Left renal cortex interstitium (tissue), 4 donors: ENCODE measurements around the gene SSNA1. TPM values are rescaled to one million over a fixed set of nuclear protein-coding genes. Genes with fewer than 3 reads are reported as not detected.

ENCODE experiments used
- DNase-seq, 4 donors: peaks; one replicate each; pipeline ENCODE4 v3.0.0-alpha.2; 2013; ENCODE audit warnings: low read depth in 4 of 4, low spot score in 2 of 4, missing footprints in 1 of 4
- polyA plus RNA-seq, 4 donors: library from polyadenylated mRNA; unstranded; fragments of 120-200 nt; gene quantifications; one replicate each; pipeline ENCODE4 v1.2.1, GENCODE V29; 2013; ENCODE audit not compliant: insufficient read length in 4 of 4

SSNA1 gene
- polyA plus RNA-seq, 4 donors, result 44.5 to 78.1 (median 56.9) TPM

DNA sequence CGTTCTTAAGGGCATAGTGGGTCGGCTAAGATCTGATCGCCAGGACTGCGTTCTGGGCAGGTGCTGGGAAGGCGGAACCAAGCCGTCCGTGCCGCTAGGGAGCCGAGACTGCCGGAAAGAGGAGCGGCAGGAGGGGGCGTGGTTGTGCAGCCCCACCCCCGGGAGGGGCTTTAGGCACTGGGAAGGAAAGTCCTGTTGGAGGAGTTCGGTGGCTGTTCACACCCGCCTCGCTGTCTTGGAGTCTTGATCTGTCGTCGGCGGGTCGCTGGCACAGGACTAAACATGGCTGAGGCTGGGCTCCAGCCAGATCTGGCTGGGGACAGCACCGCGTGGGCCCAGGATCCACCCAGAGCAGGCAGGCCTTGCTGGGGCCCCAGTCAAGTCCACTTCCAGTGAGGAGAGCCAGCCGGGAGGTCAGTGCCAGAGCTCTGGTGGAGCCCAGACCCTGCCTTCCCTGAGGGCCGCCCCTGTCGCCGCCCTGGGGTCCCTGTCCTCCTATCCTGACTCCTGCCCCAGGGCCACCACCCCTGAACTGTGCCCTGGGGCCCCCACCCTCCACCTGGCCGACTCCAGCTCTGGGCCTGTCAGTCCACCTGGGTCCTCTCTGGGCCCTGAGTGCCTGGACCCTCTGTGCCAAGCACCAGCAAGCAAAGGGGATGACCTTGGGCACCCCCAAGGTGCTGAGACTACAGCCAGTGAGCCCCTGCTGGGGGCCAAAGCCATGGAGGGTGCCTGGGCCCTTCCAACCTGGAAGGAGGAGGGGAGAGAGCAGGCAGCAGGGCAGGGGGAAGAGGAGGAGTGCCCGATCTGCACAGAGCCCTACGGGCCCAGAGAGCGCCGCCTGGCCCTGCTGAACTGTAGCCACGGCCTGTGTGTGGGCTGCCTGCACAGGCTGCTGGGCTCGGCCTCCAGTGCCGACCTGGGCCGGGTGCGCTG lies 29.1 kb downstream of the SSNA1 start:
- no peak for DNase-seq

GRCh38 chr9:137218212-137218753 lies 29.8 kb downstream of the SSNA1 start:
- DNase-seq, result no peak

DNA sequence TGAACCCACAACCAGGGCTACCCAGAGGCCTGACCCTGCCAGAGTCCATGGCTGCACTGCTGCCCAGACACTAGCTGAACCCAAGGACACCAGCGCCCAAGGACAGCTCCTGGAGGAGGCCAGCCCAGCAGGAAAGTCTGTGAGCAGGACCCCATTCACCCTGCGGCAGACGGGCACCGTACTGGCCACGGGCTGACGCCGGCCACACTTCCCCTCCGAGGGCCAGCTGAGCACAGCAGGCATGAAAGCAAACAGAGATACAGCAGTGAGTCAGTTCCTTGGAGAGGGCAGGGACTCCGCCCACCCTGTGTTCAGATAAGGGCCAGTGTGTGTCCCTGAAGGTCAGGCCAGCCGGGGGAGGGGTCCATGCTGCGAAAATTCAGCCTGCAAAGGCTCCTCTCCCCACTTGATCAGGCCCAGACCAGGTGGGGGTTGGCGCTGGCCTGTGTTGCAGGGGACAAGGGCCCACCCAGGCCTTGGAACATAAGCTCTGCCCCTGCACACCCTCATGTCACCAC lies 30.3 kb downstream of the SSNA1 start:
- no peak for DNase-seq

- DNase-seq, result no peak
Measured at GRCh38 chr9:137219757-137220316, 31.4 kb downstream of the SSNA1 start.

DNA sequence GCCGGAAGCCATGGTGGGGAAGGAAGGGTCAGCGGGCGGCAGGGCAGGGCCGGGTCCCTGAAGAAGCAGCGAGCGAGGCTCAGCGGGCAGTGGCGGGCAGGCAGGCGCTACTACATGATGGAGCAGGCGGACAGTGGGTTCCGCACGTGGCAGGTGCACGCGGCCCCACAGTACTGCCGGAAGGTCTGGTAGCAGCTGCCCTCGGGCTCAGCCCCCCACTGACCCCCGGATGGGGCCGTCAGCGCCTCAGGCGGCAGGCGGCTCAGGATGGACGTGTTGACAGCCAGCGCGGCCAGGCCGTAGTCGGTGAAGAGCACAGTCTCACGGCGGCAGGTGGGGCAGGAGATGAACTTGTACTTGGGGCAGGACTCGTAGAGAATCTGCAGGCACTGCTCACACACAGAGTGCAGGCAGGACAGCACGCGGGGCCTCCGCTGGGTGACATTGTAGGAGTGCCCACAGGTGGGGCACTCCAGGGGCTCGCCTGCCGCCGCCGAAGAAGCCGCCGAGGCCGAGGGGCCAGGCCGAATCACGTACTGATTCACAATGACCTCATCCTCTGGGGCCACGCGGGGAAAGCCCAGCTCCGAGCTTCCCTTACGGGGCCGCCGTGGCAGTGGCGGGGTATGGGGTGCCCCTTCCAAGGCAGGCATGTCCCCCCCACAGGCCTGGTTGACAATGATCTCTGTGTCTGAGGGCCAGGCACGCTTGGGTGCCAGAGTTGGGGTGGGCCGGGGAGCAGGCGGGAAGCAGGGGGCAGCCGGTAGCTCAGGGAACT lies 32.0 kb downstream of the SSNA1 start:
- no peak for DNase-seq

DNA sequence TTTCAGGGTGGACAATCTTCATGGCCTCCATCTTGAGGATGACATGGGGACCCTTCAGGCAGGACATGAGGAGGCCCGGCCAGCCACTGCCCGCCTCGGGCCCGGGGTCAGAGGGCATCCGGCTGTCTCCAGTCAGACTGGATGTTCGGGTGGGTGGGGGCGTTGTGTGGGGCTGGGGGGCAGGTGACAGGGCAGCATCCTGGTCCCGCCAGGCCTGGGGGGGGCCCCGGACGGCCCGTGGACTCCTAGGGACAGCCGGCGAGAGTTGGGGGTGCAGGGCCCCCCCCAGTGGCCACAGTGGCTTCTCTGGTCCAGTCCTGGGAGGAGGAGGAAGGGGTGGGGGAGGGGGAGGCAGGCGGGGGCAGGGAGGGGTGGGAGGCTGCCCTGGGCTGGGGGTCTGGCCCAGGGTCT lies 32.6 kb downstream of the SSNA1 start:
- DNase-seq, result no peak

- no peak for DNase-seq
Measured at GRCh38 chr9:137221506-137222111, 33.1 kb downstream of the SSNA1 start.

DNA sequence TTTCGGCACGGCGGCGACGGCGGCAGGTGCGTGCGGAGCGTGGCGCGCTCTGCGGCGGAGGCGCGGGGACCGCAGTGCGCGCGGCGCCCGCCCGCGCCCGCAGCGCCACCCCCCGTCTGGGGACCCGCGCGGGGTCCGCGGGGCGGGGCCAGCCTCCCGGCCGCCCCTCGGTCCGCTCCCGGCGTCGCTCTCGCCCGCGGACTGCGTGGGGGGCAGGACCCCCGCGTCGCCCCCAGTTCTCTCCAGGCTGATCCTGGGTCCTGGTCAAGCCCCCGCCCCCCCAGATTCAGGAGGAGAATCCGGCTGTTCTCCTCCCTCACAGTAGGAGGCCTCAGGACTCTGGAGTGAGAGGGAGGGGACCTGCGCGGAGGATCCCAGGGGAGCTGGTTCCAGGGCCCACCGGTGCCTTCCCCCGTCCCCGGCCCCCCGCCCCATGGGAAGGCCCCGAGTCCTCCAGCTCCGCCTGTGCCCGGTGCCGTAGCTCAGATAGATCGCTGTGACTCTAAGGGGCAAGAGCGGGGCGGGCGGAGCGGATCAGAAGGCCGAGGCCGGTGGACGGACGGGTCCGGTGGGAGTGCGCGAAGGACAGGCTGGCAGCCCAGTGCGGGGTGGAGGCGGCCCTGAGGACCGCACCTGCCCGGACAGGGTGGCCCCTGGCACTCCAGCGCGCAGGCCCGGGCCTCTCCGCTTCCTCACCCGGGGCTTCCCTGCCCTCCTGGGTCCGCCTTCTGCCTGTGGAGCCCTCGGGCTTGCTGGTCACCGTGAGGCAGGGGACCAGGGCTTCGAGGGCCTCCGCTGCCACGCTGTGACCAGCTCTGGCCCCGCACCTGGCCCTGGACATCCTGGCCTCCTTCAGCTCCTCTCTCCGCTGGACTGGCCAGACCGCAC lies 34.0 kb downstream of the SSNA1 start, which contains the start of gene RNF208:
Gene RNF208 (minus strand): TSS at position 51 of the 888 bp plus-strand sequence. CDS start 1,028 bp downstream, outside the sequence.
- DNase-seq, result no peak

GRCh38 chr9:137223078-137223970 lies 34.8 kb downstream of the SSNA1 start:
- DNase-seq, result peak; percentile 87 to 94 (median 90)

- DNase-seq, result no peak
Measured at GRCh38 chr9:137224830-137225694, 36.6 kb downstream of the SSNA1 start, which contains the start of gene CYSRT1. Gene CYSRT1 (plus strand): TSS chr9:137225174. CDS start chr9:137225622, 448 bp downstream.

GRCh38 chr9:137225699-137226331 lies 37.3 kb downstream of the SSNA1 start:
- no peak for DNase-seq

DNA sequence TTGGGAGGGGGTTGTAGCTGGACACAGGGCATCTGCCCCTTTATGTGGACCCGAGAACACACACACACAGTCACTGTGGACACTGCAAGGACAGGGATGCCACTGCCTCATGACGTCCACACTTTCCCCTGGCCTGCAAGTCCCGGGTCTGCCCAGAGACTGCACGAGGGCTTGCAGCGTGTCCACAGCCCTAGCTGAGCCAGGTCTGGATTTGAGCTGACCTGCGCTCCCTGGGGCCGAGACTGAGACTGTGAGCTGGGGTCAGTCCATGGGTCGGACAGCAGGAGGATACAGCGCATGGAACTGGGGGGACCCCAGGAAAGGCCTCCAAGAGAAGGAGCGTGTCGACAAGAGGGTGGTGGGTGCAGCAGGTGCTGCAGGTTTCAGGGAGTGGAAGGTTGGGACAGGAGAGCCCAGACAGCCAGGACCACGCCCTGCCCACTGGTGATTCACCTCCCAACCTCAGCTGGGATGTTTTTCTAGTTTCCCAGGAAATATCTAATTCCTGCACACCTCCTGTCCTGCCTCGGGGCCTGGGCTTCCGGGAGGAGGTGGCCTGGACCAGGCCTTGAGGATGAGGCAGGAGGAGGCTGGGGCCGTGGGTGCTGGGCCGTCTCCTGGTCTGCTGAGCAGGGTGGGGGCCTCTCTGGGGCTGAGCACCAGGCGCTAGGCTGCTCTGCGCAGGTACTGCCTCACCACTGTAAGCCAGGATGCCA lies 38.0 kb downstream of the SSNA1 start:
- DNase-seq, result no peak

GRCh38 chr9:137227054-137227852 lies 38.8 kb downstream of the SSNA1 start, which contains the start of gene RNF224:
Gene RNF224 (plus strand): TSS chr9:137227502. CDS start chr9:137228336, 834 bp downstream.
- peak in 2 of 4 donors; percentile 53 to 65 for DNase-seq

- DNase-seq, result no peak
Measured at GRCh38 chr9:137227853-137228505, 39.5 kb downstream of the SSNA1 start.
